HL-60 (cell line): ENCODE results near the gene LANCL2.

Experiments
- GABPA ChIP-seq: IDR thresholded peaks from 2 replicates; pipeline ENCODE4 v1.6.1; 2012; ENCODE audit warnings: low read depth
- POLR2AphosphoS5 ChIP-seq: IDR thresholded peaks from 2 replicates; pipeline ENCODE4 v1.6.1; 2012; ENCODE audit warnings: low read depth
- REST ChIP-seq: IDR thresholded peaks from 2 replicates; pipeline ENCODE4 v1.6.1; 2012; ENCODE audit warnings: low read depth; ENCODE audit not compliant: insufficient replicate concordance
- SPI1 ChIP-seq: IDR thresholded peaks from 2 replicates; pipeline ENCODE4 v1.6.1; 2012; ENCODE audit warnings: low read depth, mild to moderate bottlenecking, borderline replicate concordance
- TF ChIP-seq, protein P1 (sequence below): IDR thresholded peaks from one replicate; pipeline ENCODE4 v1.5.1; 2011; ENCODE audit warnings: low read length, control low read depth, inconsistent platforms; ENCODE audit not compliant: insufficient read depth

DNA sequence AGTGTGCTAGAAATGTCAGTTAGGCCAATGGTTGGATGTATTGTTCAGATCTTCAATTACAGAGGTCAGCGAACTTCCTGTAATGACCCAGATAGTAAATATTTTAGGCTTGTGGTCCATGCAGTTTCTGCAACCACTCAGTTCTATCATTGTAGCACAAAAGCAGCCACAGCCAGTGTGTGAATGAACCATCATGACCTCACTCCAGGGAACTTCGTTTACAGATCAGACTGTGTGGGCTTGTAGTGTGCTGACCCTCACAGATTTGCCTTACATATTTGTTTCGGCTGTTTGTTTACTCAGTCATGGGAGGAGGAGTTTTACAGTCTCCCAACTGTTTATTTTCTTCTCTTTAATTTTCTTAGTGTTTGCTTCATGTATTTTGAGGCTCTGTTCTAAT is 55.4 kb downstream of the LANCL2 start:
- TF ChIP-seq REST (no peak), POLR2AphosphoS5 (no peak), GABPA (no peak), SPI1 (no peak)
- TF ChIP-seq, protein P1, sequence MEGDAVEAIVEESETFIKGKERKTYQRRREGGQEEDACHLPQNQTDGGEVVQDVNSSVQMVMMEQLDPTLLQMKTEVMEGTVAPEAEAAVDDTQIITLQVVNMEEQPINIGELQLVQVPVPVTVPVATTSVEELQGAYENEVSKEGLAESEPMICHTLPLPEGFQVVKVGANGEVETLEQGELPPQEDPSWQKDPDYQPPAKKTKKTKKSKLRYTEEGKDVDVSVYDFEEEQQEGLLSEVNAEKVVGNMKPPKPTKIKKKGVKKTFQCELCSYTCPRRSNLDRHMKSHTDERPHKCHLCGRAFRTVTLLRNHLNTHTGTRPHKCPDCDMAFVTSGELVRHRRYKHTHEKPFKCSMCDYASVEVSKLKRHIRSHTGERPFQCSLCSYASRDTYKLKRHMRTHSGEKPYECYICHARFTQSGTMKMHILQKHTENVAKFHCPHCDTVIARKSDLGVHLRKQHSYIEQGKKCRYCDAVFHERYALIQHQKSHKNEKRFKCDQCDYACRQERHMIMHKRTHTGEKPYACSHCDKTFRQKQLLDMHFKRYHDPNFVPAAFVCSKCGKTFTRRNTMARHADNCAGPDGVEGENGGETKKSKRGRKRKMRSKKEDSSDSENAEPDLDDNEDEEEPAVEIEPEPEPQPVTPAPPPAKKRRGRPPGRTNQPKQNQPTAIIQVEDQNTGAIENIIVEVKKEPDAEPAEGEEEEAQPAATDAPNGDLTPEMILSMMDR = no peak
